Ascending aorta (tissue), 2 donors: ENCODE measurements around the gene HSPA4L. TPM values are rescaled to one million over a fixed set of nuclear protein-coding genes. Genes with fewer than 3 reads are reported as not detected.

ENCODE experiments used
- DNase-seq, 2 donors: peaks; one replicate each; pipeline ENCODE4 v3.0.0-alpha.2; 2019; ENCODE audit warnings: low spot score in 2 of 2
- H3K27ac ChIP-seq, 2 donors: fragments of 200-600 bp; sonication (generic); one replicate each; pipeline ENCODE4 v1.5.1; 2016 to 2017; ENCODE audit warnings: mild to moderate bottlenecking in 1 of 2
- H3K27me3 ChIP-seq: fragments of 200-600 bp; sonication (generic); one replicate; pipeline ENCODE4 v1.5.1; 2017
- H3K36me3 ChIP-seq, 2 donors: fragments of 200-600 bp; sonication (generic); one replicate each; pipeline ENCODE4 v1.5.1; 2016
- H3K4me1 ChIP-seq, 2 donors: fragments of 200-600 bp; sonication (generic); one replicate each; pipeline ENCODE4 v1.5.1; 2016 to 2017; ENCODE audit warnings: mild to moderate bottlenecking in 1 of 2
- H3K4me3 ChIP-seq, 2 donors: fragments of 200-600 bp; sonication (generic); one replicate each; pipeline ENCODE4 v1.5.1; 2016 to 2017; ENCODE audit warnings: mild to moderate bottlenecking in 1 of 2
- H3K9me3 ChIP-seq, 2 donors: fragments of 200-600 bp; sonication (generic); one replicate each; pipeline ENCODE4 v1.5.1; 2016
- CTCF ChIP-seq, 3 experiments: fragments of 200-600 bp in 2 of 3; fragments of 450-650 bp in 1 of 3; sonication (generic) in 2 of 3; IDR thresholded peaks; one replicate each; pipeline ENCODE4 v1.5.1; 2016 to 2019; ENCODE audit warnings: antibody characterized with exemption in 3 of 3, mild to moderate bottlenecking in 1 of 3, moderate library complexity in 1 of 3
- intact Hi-C: fragments of 100-400 bp; cut with DNase I; formaldehyde crosslinking; loops from one replicate; pipeline ENCODE4 v1.15.1; 2023
- total RNA-seq: library from RNA; depleted of rRNA; stranded (reverse); fragments of >200 nt; gene quantifications from one replicate; pipeline ENCODE4 v1.1.0, GENCODE V29; 2016

The HSPA4L gene
- total RNA-seq, 1 donor from 2014 or later = 5.5 TPM

- Histone ChIP-seq H3K27me3 (no peaks in the 10 kb centered on the region), H3K9me3 (no peaks in the 10 kb centered on the region), H3K36me3 (no peaks in the 10 kb centered on the region), H3K27ac (peak overlapping the region; percentile 41 to 63), H3K4me3 (no peak overlapping the region), H3K4me1 (no peaks in the 10 kb centered on the region)
- no peak for DNase-seq
- no peak for TF ChIP-seq CTCF (IDR thresholded peaks at IDR 0.05)
- intact Hi-C loops = loop anchor here (10.0 kb wide), 1 partner anchor 235 kb away; the partner anchor contains the start of gene INTU
These were observed 88.2 kb downstream of the HSPA4L start for GRCh38 chr4:127870281-127870680.

GRCh38 chr4:127870688-127871087 is 88.6 kb downstream of the HSPA4L start:
- Histone ChIP-seq H3K27ac (peak overlapping the region; percentile 41 to 63), H3K27me3 (no peaks in the 10 kb centered on the region), H3K9me3 (no peaks in the 10 kb centered on the region), H3K36me3 (no peaks in the 10 kb centered on the region), H3K4me3 (peak overlapping the region in 1 of 2 donors; percentile 20), H3K4me1 (no peaks in the 10 kb centered on the region)
- DNase-seq = no peak
- no peak for TF ChIP-seq CTCF (IDR thresholded peaks at IDR 0.05)
- intact Hi-C loops = loop anchor here (10.0 kb wide), 1 partner anchor 236 kb away; the partner anchor contains the start of gene INTU

GRCh38 chr4:127875791-127876190 is 93.7 kb downstream of the HSPA4L start:
- DNase-seq = no peak
- Histone ChIP-seq H3K4me3 (no peak overlapping the region), H3K4me1 (no peaks in the 10 kb centered on the region), H3K27ac (no peak overlapping the region), H3K9me3 (no peaks in the 10 kb centered on the region), H3K27me3 (no peaks in the 10 kb centered on the region), H3K36me3 (no peaks in the 10 kb centered on the region)
- no peak for TF ChIP-seq CTCF (IDR thresholded peaks at IDR 0.05)
- intact Hi-C loops = loop anchor here (10.0 kb wide), 1 partner anchor 241 kb away; the partner anchor contains the start of gene INTU

- Histone ChIP-seq H3K27ac (peak within 1 kb of the TSS; percentile 70 to 72), H3K36me3 (no peaks in the 10 kb centered on the region), H3K4me1 (peaks cover 0 to 4% of the 10 kb centered on the region in 2 donors), H3K27me3 (no peaks in the 10 kb centered on the region), H3K4me3 (peak within 1 kb of the TSS; percentile 79 to 85), H3K9me3 (no peaks in the 10 kb centered on the region)
- peak; percentile 84 to 96 for DNase-seq
- TF ChIP-seq CTCF (IDR thresholded peaks at IDR 0.05) = no peak
- intact Hi-C loops = loop anchor here (2.0 to 5.0 kb wide), 3 partner anchors 84 to 181 kb away; partner anchors contain the start of genes ABHD18, HSPA4L, LARP1B and MFSD8
These were observed 98.8 kb downstream of the HSPA4L start, which contains the start of gene PLK4 for GRCh38 chr4:127880763-127881562. PLK4 (plus strand) TSS chr4:127880893; CDS start chr4:127881135, 242 bp downstream.

- DNase-seq = no peak
- Histone ChIP-seq H3K27me3 (no peaks in the 10 kb centered on the region), H3K9me3 (no peaks in the 10 kb centered on the region), H3K27ac (no peak overlapping the region), H3K36me3 (no peaks in the 10 kb centered on the region), H3K4me1 (peaks cover 0 to 4% of the 10 kb centered on the region in 2 donors), H3K4me3 (peak overlapping the region; percentile 79 to 85)
- intact Hi-C loops = loop anchor here (2.0 to 5.0 kb wide), 3 partner anchors 83 to 181 kb away; partner anchors contain the start of genes ABHD18, HSPA4L, LARP1B and MFSD8
- no peak for TF ChIP-seq CTCF (IDR thresholded peaks at IDR 0.05)
These were observed 99.4 kb downstream of the HSPA4L start for GRCh38 chr4:127881563-127881864.
